Activated CD4-positive, alpha-beta memory T cell treated with anti-CD3 and anti-CD28 coated beads, Interleukin-2, amount 10 ng/mL, durations not matched to agents 7 days and 5 days (primary cell): ENCODE data around the gene SYNPR. TPM values are rescaled to one million over a fixed set of nuclear protein-coding genes. Genes with fewer than 3 reads are reported as not detected.
"Not testable (repeated sequence)": the region's sequence is repeated elsewhere in the genome, so short reads cannot be mapped to it uniquely, and the experiment has no call there.

Source experiments
- CTCF ChIA-PET: fragments of 350-600 bp; sonication (Branson Sonifier 250); formaldehyde crosslinking; loops from one replicate; lab custom pipeline; 2021; ENCODE audit warnings: antibody characterized with exemption, inconsistent platforms; lab: Charles Lee
- POLR2A ChIA-PET: fragments of 350-600 bp; sonication (Branson Sonifier 250); formaldehyde crosslinking; loops from one replicate; lab custom pipeline; 2021; ENCODE audit warnings: antibody characterized with exemption; lab: Charles Lee
- DNase-seq: peaks from one replicate; pipeline ENCODE4 v3.0.0-alpha.2; 2020
- H3K27ac Mint-ChIP-seq: one replicate; pipeline ENCODE4 v1.8.0; 2021; ENCODE audit warnings: mild to moderate bottlenecking, mixed read lengths
- H3K27me3 Mint-ChIP-seq: one replicate; pipeline ENCODE4 v1.8.0; 2021; ENCODE audit warnings: mixed read lengths
- H3K36me3 Mint-ChIP-seq: one replicate; pipeline ENCODE4 v1.8.0; 2021; ENCODE audit warnings: low read depth, mixed read lengths
- H3K4me1 Mint-ChIP-seq: one replicate; pipeline ENCODE4 v1.8.0; 2021; ENCODE audit warnings: mixed read lengths
- H3K4me3 Mint-ChIP-seq: one replicate; pipeline ENCODE4 v1.8.0; 2021; ENCODE audit warnings: mild to moderate bottlenecking, mixed read lengths
- H3K9me3 Mint-ChIP-seq: one replicate; pipeline ENCODE4 v1.8.0; 2021; ENCODE audit warnings: mixed read lengths
- total RNA-seq, 2 experiments: library from RNA; stranded (reverse); gene quantifications; one replicate each; pipeline ENCODE4 v1.2.3, GENCODE V29; 2021

SYNPR gene
- not detected for total RNA-seq

GRCh38 chr3:63278171-63279004, at the start of gene SYNPR:
SYNPR (plus strand) TSS chr3:63278308.
- Mint-ChIP-seq H3K27me3 (peaks cover 15% of the 10 kb centered on the region), H3K9me3 (no peaks in the 10 kb centered on the region), H3K36me3 (no peaks in the 10 kb centered on the region), H3K4me1 (no peaks in the 10 kb centered on the region), H3K27ac (no peak within 1 kb of the TSS), H3K4me3 (no peak within 1 kb of the TSS)
- no peak for DNase-seq
- ChIA-PET POLR2A (no interaction called here), CTCF (no interaction called here)

GRCh38 chr3:63228677-63229076, 49.4 kb upstream of the SYNPR start:
- no peaks in the 10 kb centered on the region for H3K27me3 Mint-ChIP-seq
- H3K27ac Mint-ChIP-seq, result no peak overlapping the region
- CTCF ChIA-PET, result interaction anchor here (1.1 kb wide), 1 partner anchor 606 kb away, joined by 4 read pairs; no protein-coding TSS in a partner anchor
- H3K9me3 Mint-ChIP-seq, result no peaks in the 10 kb centered on the region
- no peak overlapping the region for H3K4me3 Mint-ChIP-seq
- POLR2A ChIA-PET, result no interaction called here
- DNase-seq, result no peak
- no peaks in the 10 kb centered on the region for H3K4me1 Mint-ChIP-seq
- H3K36me3 Mint-ChIP-seq, result no peaks in the 10 kb centered on the region

GRCh38 chr3:63230146-63230545, 48.0 kb upstream of the SYNPR start:
- Mint-ChIP-seq H3K27me3 (no peaks in the 10 kb centered on the region), H3K4me1 (no peaks in the 10 kb centered on the region), H3K27ac (no peak overlapping the region), H3K4me3 (no peak overlapping the region), H3K9me3 (no peaks in the 10 kb centered on the region), H3K36me3 (no peaks in the 10 kb centered on the region)
- ChIA-PET CTCF (no interaction called here), POLR2A (no interaction called here)
- DNase-seq, result no peak

- ChIA-PET CTCF (interaction anchor here (0.7 kb wide), 1 partner anchor 1779 kb away, joined by 3 read pairs; no protein-coding TSS in a partner anchor), POLR2A (no interaction called here)
- DNase-seq, result no peak
- no peaks in the 10 kb centered on the region for H3K27me3 Mint-ChIP-seq
- no peak overlapping the region for H3K4me3 Mint-ChIP-seq
- H3K36me3 Mint-ChIP-seq, result no peaks in the 10 kb centered on the region
- no peaks in the 10 kb centered on the region for H3K4me1 Mint-ChIP-seq
- no peaks in the 10 kb centered on the region for H3K9me3 Mint-ChIP-seq
- H3K27ac Mint-ChIP-seq, result no peak overlapping the region
Measured at GRCh38 chr3:63231643-63232042, 46.5 kb upstream of the SYNPR start.

- no peaks in the 10 kb centered on the region for H3K27me3 Mint-ChIP-seq
- H3K4me1 Mint-ChIP-seq, result no peaks in the 10 kb centered on the region
- ChIA-PET CTCF (no interaction called here), POLR2A (no interaction called here)
- H3K36me3 Mint-ChIP-seq, result no peaks in the 10 kb centered on the region
- H3K9me3 Mint-ChIP-seq, result no peaks in the 10 kb centered on the region
- no peak overlapping the region for H3K4me3 Mint-ChIP-seq
- H3K27ac Mint-ChIP-seq, result no peak overlapping the region
- no peak for DNase-seq
Measured at GRCh38 chr3:63232764-63233396, 45.2 kb upstream of the SYNPR start.

GRCh38 chr3:63240381-63240902, 37.7 kb upstream of the SYNPR start:
- no peak overlapping the region for H3K27ac Mint-ChIP-seq
- no peaks in the 10 kb centered on the region for H3K27me3 Mint-ChIP-seq
- ChIA-PET CTCF (no interaction called here), POLR2A (no interaction called here)
- H3K4me3 Mint-ChIP-seq, result no peak overlapping the region
- DNase-seq, result no peak
- peaks cover 3% of the 10 kb centered on the region for H3K9me3 Mint-ChIP-seq
- H3K4me1 Mint-ChIP-seq, result no peaks in the 10 kb centered on the region
- H3K36me3 Mint-ChIP-seq, result no peaks in the 10 kb centered on the region

GRCh38 chr3:63242124-63242523, 36.0 kb upstream of the SYNPR start:
- no peak for DNase-seq
- H3K4me1 Mint-ChIP-seq, result no peaks in the 10 kb centered on the region
- POLR2A ChIA-PET, result no interaction called here
- CTCF ChIA-PET, result no interaction called here
- no peaks in the 10 kb centered on the region for H3K36me3 Mint-ChIP-seq
- no peak overlapping the region for H3K27ac Mint-ChIP-seq
- no peak overlapping the region for H3K4me3 Mint-ChIP-seq
- peaks cover 3% of the 10 kb centered on the region for H3K9me3 Mint-ChIP-seq
- H3K27me3 Mint-ChIP-seq, result no peaks in the 10 kb centered on the region

- no peaks in the 10 kb centered on the region for H3K27me3 Mint-ChIP-seq
- H3K9me3 Mint-ChIP-seq, result peaks cover 3% of the 10 kb centered on the region
- no peak overlapping the region for H3K27ac Mint-ChIP-seq
- ChIA-PET POLR2A (no interaction called here), CTCF (no interaction called here)
- no peak for DNase-seq
- H3K4me3 Mint-ChIP-seq, result no peak overlapping the region
- no peaks in the 10 kb centered on the region for H3K36me3 Mint-ChIP-seq
- no peaks in the 10 kb centered on the region for H3K4me1 Mint-ChIP-seq
Measured at GRCh38 chr3:63244486-63244885, 33.6 kb upstream of the SYNPR start.

GRCh38 chr3:63245726-63246241, 32.3 kb upstream of the SYNPR start:
- CTCF ChIA-PET, result no interaction called here
- no peaks in the 10 kb centered on the region for H3K36me3 Mint-ChIP-seq
- H3K27me3 Mint-ChIP-seq, result no peaks in the 10 kb centered on the region
- POLR2A ChIA-PET, result no interaction called here
- H3K4me3 Mint-ChIP-seq, result no peak overlapping the region
- H3K9me3 Mint-ChIP-seq, result no peaks in the 10 kb centered on the region
- no peak overlapping the region for H3K27ac Mint-ChIP-seq
- no peaks in the 10 kb centered on the region for H3K4me1 Mint-ChIP-seq
- DNase-seq, result no peak

GRCh38 chr3:63248015-63248414, 30.1 kb upstream of the SYNPR start:
- POLR2A ChIA-PET, result no interaction called here
- H3K27ac Mint-ChIP-seq, result no peak overlapping the region
- H3K27me3 Mint-ChIP-seq, result no peaks in the 10 kb centered on the region
- no peak overlapping the region for H3K4me3 Mint-ChIP-seq
- H3K9me3 Mint-ChIP-seq, result no peaks in the 10 kb centered on the region
- no peak for DNase-seq
- CTCF ChIA-PET, result no interaction called here
- no peaks in the 10 kb centered on the region for H3K36me3 Mint-ChIP-seq
- H3K4me1 Mint-ChIP-seq, result no peaks in the 10 kb centered on the region

GRCh38 chr3:63251499-63251898, 26.6 kb upstream of the SYNPR start:
- DNase-seq, result no peak
- no peaks in the 10 kb centered on the region for H3K27me3 Mint-ChIP-seq
- no peak overlapping the region for H3K27ac Mint-ChIP-seq
- H3K4me1 Mint-ChIP-seq, result no peaks in the 10 kb centered on the region
- no peak overlapping the region for H3K4me3 Mint-ChIP-seq
- CTCF ChIA-PET, result no interaction called here
- no peaks in the 10 kb centered on the region for H3K9me3 Mint-ChIP-seq
- POLR2A ChIA-PET, result no interaction called here
- no peaks in the 10 kb centered on the region for H3K36me3 Mint-ChIP-seq

- H3K36me3 Mint-ChIP-seq, DNase-seq, H3K4me1 Mint-ChIP-seq, H3K9me3 Mint-ChIP-seq, POLR2A ChIA-PET, H3K4me3 Mint-ChIP-seq, CTCF ChIA-PET, H3K27ac Mint-ChIP-seq, H3K27me3 Mint-ChIP-seq: not testable (repeated sequence)
Measured at GRCh38 chr3:63255819-63256218, 22.3 kb upstream of the SYNPR start.

- no peak overlapping the region for H3K4me3 Mint-ChIP-seq
- ChIA-PET CTCF (no interaction called here), POLR2A (no interaction called here)
- H3K27ac Mint-ChIP-seq, result no peak overlapping the region
- no peaks in the 10 kb centered on the region for H3K36me3 Mint-ChIP-seq
- no peaks in the 10 kb centered on the region for H3K27me3 Mint-ChIP-seq
- no peak for DNase-seq
- H3K9me3 Mint-ChIP-seq, result no peaks in the 10 kb centered on the region
- no peaks in the 10 kb centered on the region for H3K4me1 Mint-ChIP-seq
Measured at GRCh38 chr3:63264716-63265115, 13.4 kb upstream of the SYNPR start.
